GM23248 (cell line): ENCODE measurements around the gene BLOC1S1.

Experiments
- EZH2 ChIP-seq: fragments of 200-600 bp; sonication (generic); IDR thresholded peaks from 2 replicates; pipeline ENCODE4 v1.6.1; 2018; ENCODE audit warnings: antibody characterized with exemption, mild to moderate bottlenecking; ENCODE audit not compliant: insufficient read depth, poor library complexity, severe bottlenecking
- EZH2phosphoT487 ChIP-seq: fragments of 200-600 bp; sonication (generic); IDR thresholded peaks from 2 replicates; pipeline ENCODE4 v1.6.1; 2018; ENCODE audit warnings: antibody characterized with exemption, moderate library complexity, mild to moderate bottlenecking, low read depth; ENCODE audit not compliant: insufficient read depth

DNA sequence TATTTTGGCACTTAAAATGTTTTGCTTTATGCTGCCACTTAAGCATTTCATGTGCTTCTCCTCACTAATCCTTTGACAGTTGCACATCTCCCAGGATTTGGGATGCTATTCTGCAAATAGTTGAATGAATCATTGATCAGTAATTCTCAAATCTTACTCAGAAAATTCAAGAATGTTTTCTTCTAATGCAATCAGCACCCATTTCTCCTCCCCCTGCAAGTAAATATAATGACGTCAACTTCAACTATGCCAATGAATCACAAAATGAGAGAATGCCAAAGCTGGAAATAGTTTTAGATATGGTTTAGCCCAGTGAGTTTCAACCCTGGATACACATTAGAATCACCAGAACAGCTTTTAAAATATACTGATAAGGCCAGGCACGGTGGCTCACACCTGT lies 2.1 kb upstream of the BLOC1S1 start:
- TF ChIP-seq EZH2phosphoT487: no peak
- no peak for TF ChIP-seq EZH2
